ENCODE results near the gene DPM2. TPM values are rescaled to one million over a fixed set of nuclear protein-coding genes. Genes with fewer than 3 reads are reported as not detected.
A peak's percentile ranks its signal among the peaks of the same experiment; 100 is the strongest.

DPM2 gene
- total RNA-seq, 4 donors from 2014 or later, result 6.6 to 13.3 (median 8.5) TPM

GRCh38 chr9:127936347-127936852 lies 1.3 kb downstream of the DPM2 start:
- Histone ChIP-seq H3K27ac (replicated peaks in 1 of 4) (no peak overlapping the region), H3K27me3 (peaks cover 0 to 2% (median 0%) of the 10 kb centered on the region in 4 donors), H3K4me3 (peak overlapping the region; percentile 67 to 88 (median 79)), H3K36me3 (peaks cover 0 to 27% (median 19%) of the 10 kb centered on the region in 4 donors), H3K9me3 (no peaks in the 10 kb centered on the region), H3K4me1 (peaks cover 22 to 44% (median 37%) of the 10 kb centered on the region in 4 donors)
- no peak for DNase-seq (ENCODE audit: extremely low spot score)
- intact Hi-C loops (cut with DNase I), result no loop called here
- TF ChIP-seq CTCF (IDR thresholded peaks at IDR 0.05) (no peak), EP300 (IDR thresholded peaks at IDR 0.05) (no peak), POLR2A (IDR thresholded peaks at IDR 0.05; ENCODE audit: low read depth) (no peak), POLR2AphosphoS5 (IDR thresholded peaks at IDR 0.05) (no peak)
- 77% methylated on average over 14 of the region's 14 CpGs for WGBS

GRCh38 chr9:127935765-127936221 lies 1.9 kb downstream of the DPM2 start:
- Histone ChIP-seq H3K4me3 (no peak overlapping the region), H3K4me1 (peaks cover 28 to 50% (median 42%) of the 10 kb centered on the region in 4 donors), H3K9me3 (no peaks in the 10 kb centered on the region), H3K27me3 (peaks cover 0 to 2% (median 0%) of the 10 kb centered on the region in 4 donors), H3K27ac (replicated peaks in 1 of 4) (no peak overlapping the region), H3K36me3 (peaks cover 0 to 21% (median 19%) of the 10 kb centered on the region in 4 donors)
- no peak for DNase-seq (ENCODE audit: extremely low spot score)
- intact Hi-C loops (cut with DNase I), result no loop called here
- 86% methylated on average over 4 of the region's 4 CpGs for WGBS
- TF ChIP-seq EP300 (IDR thresholded peaks at IDR 0.05) (no peak), POLR2AphosphoS5 (IDR thresholded peaks at IDR 0.05) (no peak), CTCF (IDR thresholded peaks at IDR 0.05) (no peak)

- no peaks in the 10 kb centered on the region for H3K9me3 ChIP-seq
- TF ChIP-seq EP300 (IDR thresholded peaks at IDR 0.05) (no peak), POLR2A (IDR thresholded peaks at IDR 0.05; ENCODE audit: low read depth) (no peak), POLR2AphosphoS5 (IDR thresholded peaks at IDR 0.05) (no peak), CTCF (IDR thresholded peaks at IDR 0.05) (no peak)
- peaks cover 36 to 58% (median 50%) of the 10 kb centered on the region in 4 donors for H3K4me1 ChIP-seq
- intact Hi-C loops (cut with DNase I), result no loop called here
- no peak overlapping the region for H3K27ac ChIP-seq (replicated peaks in 1 of 4)
- peaks cover 0 to 19% (median 18%) of the 10 kb centered on the region in 4 donors for H3K36me3 ChIP-seq
- no peak for DNase-seq (ENCODE audit: extremely low spot score)
- peaks cover 0 to 2% (median 0%) of the 10 kb centered on the region in 4 donors for H3K27me3 ChIP-seq
- H3K4me3 ChIP-seq, result no peak overlapping the region
- 53% methylated on average over 5 of the region's 11 CpGs for WGBS
Observed at GRCh38 chr9:127934986-127935385, 2.7 kb downstream of the DPM2 start.

GRCh38 chr9:127934248-127934647 lies 3.4 kb downstream of the DPM2 start:
- no peak for TF ChIP-seq POLR2AphosphoS5 (IDR thresholded peaks at IDR 0.05)
- 94% methylated on average over 4 of the region's 4 CpGs for WGBS
- Histone ChIP-seq H3K4me1 (peaks cover 36 to 58% (median 51%) of the 10 kb centered on the region in 4 donors), H3K36me3 (peaks cover 0 to 18% (median 16%) of the 10 kb centered on the region in 4 donors), H3K4me3 (no peak overlapping the region), H3K9me3 (no peaks in the 10 kb centered on the region), H3K27me3 (peaks cover 0 to 9% (median 0%) of the 10 kb centered on the region in 4 donors), H3K27ac (replicated peaks in 1 of 4) (no peak overlapping the region)
- intact Hi-C loops (cut with DNase I), result no loop called here
- no peak for DNase-seq (ENCODE audit: extremely low spot score)

GRCh38 chr9:127931092-127931881 lies 6.4 kb downstream of the DPM2 start:
- H3K9me3 ChIP-seq, result no peaks in the 10 kb centered on the region
- WGBS, result 21% methylated on average over 17 of the region's 18 CpGs
- peak overlapping the region; percentile 51 to 69 (median 58) for H3K4me3 ChIP-seq
- H3K27me3 ChIP-seq, result peaks cover 0 to 39% (median 23%) of the 10 kb centered on the region in 4 donors
- intact Hi-C loops (cut with DNase I), result no loop called here
- H3K36me3 ChIP-seq, result peaks cover 0 to 18% (median 15%) of the 10 kb centered on the region in 4 donors
- no peak for TF ChIP-seq EP300 (IDR thresholded peaks at IDR 0.05)
- no peak for TF ChIP-seq POLR2AphosphoS5 (IDR thresholded peaks at IDR 0.05)
- TF ChIP-seq POLR2A (IDR thresholded peaks at IDR 0.05; ENCODE audit: low read depth), result no peak
- no peak overlapping the region for H3K27ac ChIP-seq (replicated peaks in 1 of 4)
- no peak for DNase-seq (ENCODE audit: extremely low spot score)
- peaks cover 37 to 60% (median 51%) of the 10 kb centered on the region in 4 donors for H3K4me1 ChIP-seq
